Renal pelvis (tissue), 4 donors: ENCODE results near the gene BNC2. TPM values are rescaled to one million over a fixed set of nuclear protein-coding genes. Genes with fewer than 3 reads are reported as not detected.
"Not testable (repeated sequence)": the region's sequence is repeated elsewhere in the genome, so short reads cannot be mapped to it uniquely, and the experiment has no call there.

Experiments used
- DNase-seq: peaks from one replicate; pipeline ENCODE4 v3.0.0-alpha.2; 2013
- polyA plus RNA-seq, 3 donors: library from polyadenylated mRNA; unstranded; fragments of 120-200 nt; gene quantifications; one replicate each; pipeline ENCODE4 v1.2.1, GENCODE V29; 2013; ENCODE audit not compliant: insufficient read length in 3 of 3

BNC2 gene
- polyA plus RNA-seq, 3 donors: 8.1 to 11.1 (median 10.5) TPM

DNA sequence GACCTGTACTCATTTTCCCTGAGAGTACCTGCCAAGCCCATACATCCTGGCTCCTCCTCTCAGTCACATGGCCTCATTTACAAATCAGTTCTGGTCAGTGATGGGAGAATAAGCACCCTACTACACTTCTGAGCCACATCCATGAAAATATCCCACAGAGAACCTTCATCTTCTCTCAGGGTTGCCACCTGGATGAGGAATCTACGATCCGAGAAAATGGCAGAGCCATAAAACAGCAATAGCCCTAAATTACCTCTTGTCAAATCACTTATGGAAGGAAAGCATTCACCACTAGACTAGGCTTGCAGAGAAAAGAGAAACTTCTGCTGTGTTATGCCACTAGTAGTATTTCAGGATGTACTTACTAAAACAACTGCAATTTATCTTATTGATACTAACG is 324.8 kb downstream of the BNC2 start:
- no peak for DNase-seq

DNA sequence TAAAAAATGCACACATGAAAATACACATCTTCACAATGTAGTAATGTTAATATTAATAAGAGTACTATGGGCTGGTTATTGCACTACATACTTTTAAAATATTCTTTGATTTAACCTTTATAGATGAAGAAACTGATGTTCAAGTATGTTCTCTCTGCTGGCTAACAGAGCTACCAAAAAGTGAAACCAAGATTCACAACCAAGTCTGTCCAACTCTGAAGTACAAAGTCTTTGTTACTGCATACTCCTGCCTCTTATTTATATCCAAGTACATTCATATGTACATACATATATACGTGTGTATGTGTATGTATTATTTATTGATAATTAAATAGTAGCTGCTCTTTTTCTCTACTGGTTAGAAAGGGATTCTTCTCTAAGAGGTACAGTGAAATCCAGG is 325.6 kb downstream of the BNC2 start:
- DNase-seq: no peak

DNA sequence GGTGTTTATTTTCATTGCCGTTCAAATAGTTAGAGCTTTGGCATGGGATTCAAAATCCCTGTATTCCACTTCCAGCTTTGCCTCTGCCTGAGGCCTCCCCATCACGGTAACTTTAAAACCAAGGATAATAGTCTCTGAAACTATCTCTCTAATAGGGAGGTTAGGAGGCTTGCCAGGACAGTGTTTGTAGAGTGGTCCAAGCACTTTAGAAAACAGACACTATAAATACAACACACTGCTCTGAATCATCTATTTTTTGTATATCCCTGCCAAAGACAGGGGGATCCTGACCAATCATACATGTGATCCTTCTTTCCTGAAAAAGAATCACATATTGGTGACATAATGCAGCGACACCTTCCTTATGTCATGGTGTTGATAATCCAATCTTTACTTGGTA is 326.8 kb downstream of the BNC2 start:
- DNase-seq: no peak

DNA sequence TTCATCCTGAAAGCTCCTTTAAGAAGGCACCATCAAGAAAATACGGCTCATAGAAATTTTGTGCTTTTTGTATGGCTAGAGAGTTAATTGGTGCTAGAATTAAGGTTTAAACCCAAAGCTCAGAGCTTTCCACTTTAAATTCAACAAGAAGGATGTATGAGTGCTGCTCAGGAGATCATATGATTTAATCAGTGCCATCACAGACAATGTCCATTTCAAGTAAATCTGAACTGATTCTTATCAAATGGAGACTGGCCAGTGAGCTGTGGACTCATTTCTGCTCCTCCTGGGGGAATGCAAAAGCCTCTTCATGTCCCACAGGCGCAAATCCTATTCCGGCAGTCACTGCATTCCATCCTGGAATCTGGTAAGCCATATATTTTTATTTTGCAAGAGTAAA is 327.2 kb downstream of the BNC2 start:
- DNase-seq: no peak

DNA sequence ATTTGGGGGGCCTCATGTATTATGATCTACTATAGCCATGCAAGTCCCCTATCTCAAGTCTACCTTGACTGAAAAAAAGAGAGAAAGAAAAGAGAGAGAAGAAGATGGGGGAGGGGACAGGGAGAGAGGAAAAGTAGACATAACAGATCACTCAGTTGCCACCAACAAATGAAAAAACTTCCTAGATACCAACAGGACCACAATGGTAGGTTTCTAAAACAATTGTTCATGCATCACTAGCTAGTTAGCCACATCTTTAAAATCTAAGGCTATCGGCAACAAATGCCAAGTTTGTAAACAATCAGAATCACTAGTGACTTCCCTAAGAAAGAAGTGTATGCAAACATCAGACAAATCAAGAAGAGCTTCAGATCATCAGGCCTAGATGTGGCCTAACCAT is 328.2 kb downstream of the BNC2 start:
- DNase-seq: no peak

DNA sequence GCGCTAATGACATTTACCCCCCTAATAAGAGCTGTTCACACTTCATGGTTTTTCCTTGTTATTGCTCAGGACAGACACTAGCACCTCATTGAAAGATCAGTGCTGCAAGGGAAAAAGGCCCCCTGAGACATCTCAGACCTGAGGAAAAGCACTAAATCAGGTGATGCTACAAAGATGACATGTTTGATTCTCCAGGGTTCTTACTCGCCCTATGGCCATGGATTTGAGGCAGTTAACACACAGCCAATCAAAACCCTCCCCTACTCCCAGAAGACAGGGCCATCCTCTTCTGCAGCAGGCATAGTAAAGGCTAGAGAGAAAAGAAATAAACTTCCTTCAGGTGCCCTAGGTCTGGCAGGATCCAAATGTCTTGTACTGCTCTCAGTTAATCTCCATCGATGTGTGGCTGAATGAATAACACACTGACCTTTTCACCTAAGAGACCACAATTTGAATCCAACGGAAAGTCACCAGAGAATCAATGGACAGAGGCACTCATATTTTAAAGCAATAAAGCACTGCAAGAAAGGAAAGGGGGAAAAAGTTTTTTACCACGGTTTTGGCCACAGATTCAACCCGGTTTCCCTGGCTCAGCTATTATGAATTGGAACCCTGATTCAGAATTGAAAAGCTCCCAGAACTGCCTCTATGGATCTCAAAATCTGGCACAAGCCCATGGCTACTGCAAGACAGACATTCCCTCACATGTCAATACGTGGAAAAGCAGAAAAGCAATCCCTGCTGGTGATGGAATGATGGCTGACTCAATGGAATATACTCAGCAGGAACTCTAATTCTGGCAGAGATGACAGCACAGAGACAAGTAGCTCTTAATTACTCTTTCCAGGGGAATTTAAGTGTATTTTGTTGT is 329.5 kb downstream of the BNC2 start:
- no peak for DNase-seq

DNA sequence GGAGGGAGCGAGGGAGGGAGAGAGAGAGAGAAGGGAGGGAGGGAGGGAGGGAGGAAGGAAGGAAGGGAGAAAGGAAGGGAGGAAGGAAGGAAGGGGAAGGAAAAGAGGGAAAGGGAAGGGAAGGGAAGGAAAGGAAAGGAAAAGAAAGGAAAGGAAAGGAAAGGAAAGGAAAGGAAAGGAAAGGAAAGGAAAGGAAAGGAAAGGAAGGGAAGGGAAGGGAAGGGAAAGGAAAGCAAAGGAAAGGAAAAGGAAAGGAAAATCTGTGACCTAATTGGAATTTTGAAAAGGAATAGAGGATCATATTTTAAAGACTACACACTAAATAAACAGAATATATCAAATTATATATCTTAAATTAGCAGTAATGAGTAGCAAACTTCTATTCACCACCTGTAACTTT is 330.8 kb downstream of the BNC2 start:
- not testable (repeated sequence) for DNase-seq

DNA sequence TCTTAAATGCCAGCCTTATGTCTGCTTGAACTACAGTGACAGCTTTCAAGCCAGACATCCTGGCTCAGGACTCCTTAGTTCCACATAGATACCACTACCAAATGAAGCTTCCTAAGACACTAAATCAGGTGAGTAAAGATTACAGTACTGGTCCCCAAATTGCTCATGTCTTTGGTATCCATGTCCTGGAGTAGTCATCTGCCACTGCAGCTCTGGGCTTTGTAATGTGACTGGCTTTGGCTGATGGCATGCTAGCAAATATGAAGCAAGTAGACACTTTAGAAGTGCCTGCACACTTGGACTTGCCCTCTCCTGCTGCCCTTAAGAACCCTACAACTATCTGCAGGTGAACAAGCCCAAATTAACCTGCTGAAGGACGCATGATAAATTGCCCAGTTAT is 334.9 kb downstream of the BNC2 start:
- no peak for DNase-seq

DNA sequence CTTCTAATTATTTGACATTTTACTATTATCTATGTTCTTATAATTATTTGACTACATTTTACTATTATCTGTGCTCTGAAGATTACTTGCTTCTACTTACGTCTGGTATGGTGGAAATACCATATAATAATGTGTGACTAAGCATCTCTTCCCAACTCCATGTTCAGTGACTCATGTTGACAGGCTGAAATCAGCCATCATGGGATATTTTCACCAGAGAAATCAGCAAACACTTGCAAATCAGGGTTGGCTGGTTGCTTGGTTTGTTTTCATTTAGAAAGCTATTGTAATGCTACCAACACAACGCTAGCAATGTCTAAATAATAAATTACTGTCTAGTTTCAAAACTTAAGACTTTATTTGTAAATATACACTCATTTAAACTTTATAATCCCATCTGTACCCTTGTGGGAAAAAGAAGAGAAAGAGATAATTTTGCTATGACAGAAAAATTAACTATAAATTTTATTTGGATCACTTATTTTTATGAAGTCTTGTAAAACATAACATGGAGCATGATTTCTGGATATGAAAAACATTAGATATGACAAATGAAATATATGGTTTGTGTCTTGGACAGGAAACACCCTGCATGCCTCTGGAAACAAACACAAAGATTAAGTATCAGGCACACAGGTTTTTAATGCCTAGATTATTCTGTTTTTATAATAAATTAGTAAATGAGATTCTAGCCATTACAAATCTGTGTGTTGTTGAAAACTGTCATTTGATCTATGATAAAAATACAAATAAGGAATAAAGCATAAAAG is 337.6 kb downstream of the BNC2 start:
- DNase-seq: no peak

DNA sequence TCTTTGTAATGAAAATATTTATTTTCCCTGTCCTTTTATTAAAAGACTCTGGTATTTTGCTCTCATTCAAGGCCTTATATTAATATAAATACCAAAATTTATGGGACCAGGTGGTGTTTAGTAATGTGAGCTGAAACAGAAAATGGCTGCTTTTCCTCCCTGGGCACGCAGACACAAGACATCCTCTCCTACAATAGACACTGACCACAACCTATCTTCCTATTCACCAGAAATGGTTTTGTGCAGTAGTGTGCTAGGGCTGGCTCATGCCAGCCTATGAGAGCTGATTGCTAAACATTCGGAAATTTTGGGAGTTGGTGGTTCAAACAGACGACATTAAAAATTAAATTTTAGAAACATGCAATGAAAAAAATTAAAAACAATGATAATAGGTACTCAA is 338.2 kb downstream of the BNC2 start:
- no peak for DNase-seq

DNA sequence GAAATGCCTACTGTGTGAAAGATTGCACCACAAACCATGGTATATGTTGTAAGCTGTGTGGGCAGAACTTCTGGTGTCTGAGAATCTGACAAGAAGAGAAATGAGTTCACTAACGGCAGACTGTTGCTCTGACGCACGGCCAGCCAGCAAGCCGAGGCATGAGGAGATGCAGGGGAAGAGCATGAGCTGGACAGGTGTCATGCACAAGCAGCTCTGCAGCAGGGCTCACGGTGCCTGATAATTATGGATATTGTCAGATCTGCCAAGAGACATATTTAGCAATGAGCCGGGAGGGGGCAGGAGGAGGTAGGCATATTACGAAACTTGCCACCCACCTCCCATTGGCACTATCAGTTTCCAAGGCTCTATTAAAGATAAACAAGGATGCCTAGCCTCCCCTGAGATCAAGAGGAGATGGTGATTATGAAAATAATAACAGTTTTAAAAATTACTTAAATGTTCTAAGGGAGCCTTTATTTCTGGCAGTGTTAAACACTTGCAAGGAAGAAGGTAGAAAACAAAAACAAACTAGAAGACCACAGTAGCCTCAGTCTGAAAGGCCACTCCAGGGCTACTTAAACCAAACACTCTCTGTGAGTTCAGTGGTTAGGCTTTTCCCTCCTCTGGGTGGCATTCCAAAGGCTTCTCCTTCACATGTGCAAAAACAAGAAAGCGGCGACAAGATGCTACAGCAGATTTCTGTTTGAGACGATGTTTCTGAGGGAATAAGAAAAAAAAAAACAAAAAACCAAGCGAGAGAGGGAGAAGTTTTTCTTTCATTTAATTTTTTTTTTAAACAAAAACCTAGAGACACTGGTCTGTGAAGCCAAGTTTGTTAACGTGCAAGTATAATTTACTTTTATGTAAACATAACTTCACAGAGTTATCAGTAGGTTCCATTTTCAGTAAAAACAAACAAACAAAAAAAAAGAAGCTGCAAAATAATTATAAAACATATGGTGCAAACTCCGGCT is 339.5 kb downstream of the BNC2 start:
- no peak for DNase-seq

DNA sequence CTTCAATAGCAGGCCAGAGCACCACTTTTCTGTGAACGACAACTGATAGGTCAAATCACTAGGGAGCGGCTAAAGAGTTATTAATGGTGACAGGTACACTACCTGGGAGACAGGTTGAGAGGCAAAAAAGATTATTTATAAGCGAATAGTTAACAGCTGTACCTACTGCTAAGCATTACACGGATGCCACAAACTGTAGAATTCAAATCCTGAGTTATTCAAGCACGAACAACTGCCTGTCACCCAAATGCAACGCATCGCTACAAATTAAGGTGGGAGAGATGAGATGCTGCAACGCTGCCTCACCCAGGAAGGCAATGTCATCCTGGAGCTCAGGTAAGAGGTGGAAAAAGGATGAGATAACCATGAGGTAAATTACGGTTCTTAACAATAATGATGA is 342.9 kb downstream of the BNC2 start:
- no peak for DNase-seq

DNA sequence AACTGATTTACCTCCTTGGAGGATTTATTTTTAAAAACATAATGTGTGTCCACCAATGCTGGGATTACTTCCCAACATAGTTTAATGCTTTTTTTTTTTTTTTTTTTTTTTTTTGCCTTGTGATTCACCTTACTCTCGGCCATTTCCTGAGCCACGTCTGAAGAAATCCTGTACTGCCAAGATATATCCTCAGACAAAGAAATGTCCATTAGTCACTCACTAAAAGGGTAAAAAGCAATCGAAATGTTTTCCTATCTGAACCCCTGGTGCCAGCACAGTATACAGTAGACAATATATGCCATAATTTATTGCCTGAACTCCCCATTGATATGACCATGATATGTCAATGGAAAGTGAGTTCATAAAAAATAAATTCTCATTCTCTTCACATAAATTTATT is 344.1 kb downstream of the BNC2 start:
- DNase-seq: no peak

DNA sequence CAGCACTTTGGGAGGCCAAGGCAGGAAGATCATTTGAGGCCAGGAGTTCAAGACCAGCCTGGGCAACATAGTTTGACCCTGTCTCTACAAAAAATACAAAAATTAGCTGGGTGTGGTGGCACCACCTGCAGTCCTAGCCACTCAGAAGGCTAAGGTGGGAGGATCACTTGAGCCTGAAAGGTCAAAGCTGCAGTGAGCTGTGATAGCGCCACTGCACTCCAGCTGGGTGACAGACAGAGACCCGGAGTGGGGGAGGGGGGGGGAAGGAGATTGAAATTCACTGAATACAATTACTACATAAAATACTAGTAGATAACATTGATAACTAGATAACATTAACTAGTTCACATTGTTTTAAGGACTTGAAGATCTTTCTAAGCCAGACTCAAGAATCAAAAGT is 345.6 kb downstream of the BNC2 start:
- DNase-seq: no peak

DNA sequence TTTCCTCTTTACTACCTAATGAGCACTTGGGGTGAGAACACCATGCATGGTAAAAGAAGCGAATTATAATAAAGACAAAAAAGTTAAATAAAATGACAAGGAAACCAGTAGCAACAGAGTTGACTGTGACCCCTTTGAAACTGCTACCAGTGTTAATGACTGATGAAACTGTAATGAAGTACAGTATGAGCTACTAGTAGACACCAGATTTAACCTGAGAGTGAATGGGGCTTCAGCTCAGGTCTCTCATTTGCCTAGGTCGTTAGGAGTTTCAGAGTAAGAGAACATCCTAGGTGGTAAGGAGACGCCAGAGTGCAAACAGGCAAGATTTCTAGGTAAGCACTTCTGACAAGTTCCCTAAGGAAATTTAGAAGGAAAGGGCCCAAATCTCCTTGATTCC is 346.4 kb downstream of the BNC2 start:
- DNase-seq: no peak

DNA sequence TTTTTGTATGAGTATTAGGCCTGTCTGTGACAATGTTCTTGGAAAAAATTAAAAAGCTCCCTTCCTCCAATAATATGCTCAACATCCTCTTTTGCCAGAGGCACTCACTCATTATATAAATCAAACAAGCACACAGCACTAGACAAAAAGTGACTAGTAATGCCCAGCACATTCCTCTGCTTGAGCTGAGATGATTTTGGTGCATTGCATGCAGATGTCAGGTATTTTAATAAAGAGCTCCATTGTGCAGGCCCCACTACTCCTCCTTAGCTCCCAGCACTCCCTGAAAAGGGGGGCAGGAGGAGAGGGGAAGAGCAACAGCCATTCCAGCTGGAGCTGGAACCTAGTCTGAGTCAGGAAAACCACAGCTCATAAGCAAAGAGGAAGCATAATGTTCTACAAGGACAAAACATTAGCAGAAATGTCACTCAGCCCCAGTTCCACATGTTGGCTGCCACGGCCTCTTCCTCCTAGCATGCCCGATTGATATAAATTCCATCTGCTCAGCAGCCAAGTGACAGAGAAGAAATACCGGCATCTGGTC is 348.5 kb downstream of the BNC2 start:
- peak; percentile 59 for DNase-seq

DNA sequence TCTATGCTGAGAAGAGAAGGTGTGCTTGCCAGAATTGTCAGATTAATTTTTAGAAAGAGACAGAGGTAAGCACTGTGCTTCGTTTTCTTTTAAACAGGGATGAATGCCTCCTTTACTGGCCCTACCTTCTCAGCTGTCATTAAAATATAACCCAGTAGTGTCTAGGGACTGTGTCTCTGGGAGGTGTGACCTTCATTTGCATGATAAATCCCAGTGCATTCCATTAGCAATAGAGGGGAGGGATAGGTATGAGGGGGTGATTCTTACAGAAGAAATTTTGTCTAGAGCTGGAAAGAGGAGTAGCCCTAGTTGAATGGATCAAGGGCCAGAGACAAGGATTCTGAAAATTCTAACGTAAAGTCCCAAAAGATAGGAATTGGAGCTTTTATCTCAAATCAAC is 351.5 kb downstream of the BNC2 start:
- DNase-seq: no peak

DNA sequence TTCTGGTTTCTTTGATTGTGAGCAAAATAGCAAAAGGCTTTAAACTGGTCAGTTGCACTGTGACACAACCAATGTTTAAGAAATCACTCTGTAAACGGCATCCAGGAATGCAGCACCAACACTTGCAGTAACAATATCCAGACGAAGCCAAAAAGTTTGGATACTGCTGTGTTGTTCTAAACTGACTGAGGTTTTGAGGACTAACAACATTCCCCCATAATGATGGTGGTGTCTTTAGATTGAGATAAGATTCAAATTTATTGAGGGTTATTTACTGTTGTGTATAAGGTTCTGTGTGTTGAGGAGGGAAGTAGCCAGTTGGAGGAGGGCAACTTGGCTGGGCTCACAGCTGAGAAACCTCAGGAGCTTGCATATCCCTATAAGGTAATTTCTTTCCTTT is 353.6 kb downstream of the BNC2 start:
- no peak for DNase-seq

DNA sequence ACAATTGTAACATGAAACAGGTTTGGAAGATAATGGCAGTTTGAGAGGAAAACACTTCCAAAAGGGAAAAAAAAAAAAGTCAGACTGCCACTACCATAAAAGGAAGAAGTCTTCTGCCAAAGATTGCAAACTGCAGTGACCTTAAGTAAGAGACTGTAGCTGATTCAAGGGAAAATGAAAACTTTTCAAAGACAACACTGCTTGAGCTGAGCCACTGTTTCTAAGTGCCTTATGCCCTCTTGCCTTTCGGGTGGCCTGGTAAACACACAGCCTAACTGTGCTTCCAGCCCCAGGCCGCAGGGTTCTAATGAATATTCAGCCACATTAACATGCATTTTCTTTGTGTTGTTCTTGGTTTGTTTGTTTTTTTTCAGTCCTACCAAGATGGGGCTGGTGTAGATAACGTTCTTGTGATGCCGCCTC is 354.6 kb downstream of the BNC2 start:
- no peak for DNase-seq

DNA sequence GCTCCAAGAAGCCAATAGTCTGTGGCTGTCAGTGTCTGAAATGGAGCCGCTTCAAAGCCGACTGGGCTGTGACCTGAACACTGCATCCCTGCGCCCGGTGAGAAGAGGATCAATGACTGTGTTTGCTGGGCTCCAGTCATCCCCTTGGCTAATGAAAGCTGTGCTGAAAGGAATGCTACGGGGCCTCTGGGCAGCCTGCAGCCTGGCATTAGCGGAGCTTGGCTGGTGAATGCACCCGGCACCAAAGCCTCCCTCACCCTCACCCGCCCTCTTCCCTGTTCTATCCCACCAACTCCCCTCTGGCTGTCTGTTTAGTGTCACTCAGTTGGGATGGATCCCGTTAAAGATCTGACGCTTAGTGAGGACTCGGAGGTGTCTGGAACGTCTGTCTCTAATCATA is 355.3 kb downstream of the BNC2 start:
- DNase-seq: no peak

DNA sequence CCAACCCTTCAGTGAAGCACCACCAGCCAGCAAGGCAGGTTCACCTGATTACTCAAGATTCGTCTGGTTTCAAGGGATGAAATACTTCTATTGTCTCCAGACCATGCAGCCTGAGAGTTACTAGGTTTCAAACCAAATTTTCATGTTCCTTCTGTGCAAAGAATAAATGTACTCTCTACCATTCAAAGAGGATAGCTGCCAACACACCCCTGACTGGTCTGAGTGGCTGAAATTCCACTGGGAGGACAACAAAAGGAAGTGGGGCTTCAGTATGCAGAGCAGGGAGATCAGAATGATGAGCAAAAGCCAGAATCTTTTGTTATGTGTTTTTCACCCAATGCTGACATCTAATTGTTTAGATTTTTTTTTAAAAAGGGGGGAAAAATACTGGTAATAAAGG is 356.3 kb downstream of the BNC2 start:
- no peak for DNase-seq

DNA sequence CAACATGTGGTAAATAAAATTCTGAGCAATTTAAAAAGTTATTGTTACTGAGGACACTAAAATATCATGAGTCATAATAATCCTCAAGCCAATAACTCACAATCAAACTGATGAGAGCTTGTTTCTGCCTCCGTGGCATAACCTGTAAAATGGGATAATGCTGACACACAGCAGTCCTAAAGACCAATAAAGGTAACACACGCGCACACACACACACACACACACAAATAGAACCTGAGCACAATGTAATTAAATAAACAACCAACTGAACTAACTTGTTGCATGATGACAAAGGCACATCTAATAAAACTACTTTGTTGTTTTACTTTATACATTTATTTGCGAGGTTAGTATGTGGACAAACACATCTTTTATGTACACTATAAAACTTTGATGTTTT is 358.2 kb downstream of the BNC2 start:
- no peak for DNase-seq
